HG02798 (cell line): ENCODE data around the gene SPSB3.

Source experiments
- ATAC-seq: cut with Tn5 transposase; IDR thresholded peaks from one replicate; pipeline ENCODE4 v1.9.1; 2021; ENCODE audit warnings: mild to moderate bottlenecking; ENCODE audit not compliant: unreplicated experiment, poor library complexity

Gene SPSB3

GRCh38 chr16:1765826-1766225 lies 16.5 kb downstream of the SPSB3 start:
- no peak for ATAC-seq

- ATAC-seq, result no peak
These were observed 17.4 kb downstream of the SPSB3 start for GRCh38 chr16:1764971-1765370.

- no peak for ATAC-seq
These were observed 18.6 kb downstream of the SPSB3 start for GRCh38 chr16:1763521-1764511.

- ATAC-seq, result no peak
These were observed 19.4 kb downstream of the SPSB3 start for GRCh38 chr16:1762879-1763520.

GRCh38 chr16:1762196-1762878 lies 20.0 kb downstream of the SPSB3 start:
- ATAC-seq, result no peak

GRCh38 chr16:1761751-1762150 lies 20.6 kb downstream of the SPSB3 start:
- ATAC-seq, result no peak

- ATAC-seq, result no peak
These were observed 21.5 kb downstream of the SPSB3 start for GRCh38 chr16:1760911-1761310.

GRCh38 chr16:1759511-1759910 lies 22.9 kb downstream of the SPSB3 start:
- no peak for ATAC-seq

GRCh38 chr16:1758923-1759322 lies 23.4 kb downstream of the SPSB3 start:
- no peak for ATAC-seq

- no peak for ATAC-seq
These were observed 24.5 kb downstream of the SPSB3 start for GRCh38 chr16:1757714-1758461.

GRCh38 chr16:1754204-1754603 lies 28.2 kb downstream of the SPSB3 start:
- no peak for ATAC-seq

GRCh38 chr16:1752853-1753252 lies 29.5 kb downstream of the SPSB3 start:
- ATAC-seq, result no peak

GRCh38 chr16:1751946-1752345 lies 30.4 kb downstream of the SPSB3 start:
- no peak for ATAC-seq

- no peak for ATAC-seq
These were observed 32.9 kb downstream of the SPSB3 start for GRCh38 chr16:1749152-1750117.

GRCh38 chr16:1747934-1748333 lies 34.4 kb downstream of the SPSB3 start:
- ATAC-seq, result no peak

- no peak for ATAC-seq
These were observed 35.6 kb downstream of the SPSB3 start for GRCh38 chr16:1746693-1747195.

GRCh38 chr16:1745900-1746692 lies 36.3 kb downstream of the SPSB3 start:
- no peak for ATAC-seq
